Skeletal muscle tissue (tissue), 4 donors: ENCODE data around the gene S100A3. TPM values are rescaled to one million over a fixed set of nuclear protein-coding genes. Genes with fewer than 3 reads are reported as not detected.
A peak's percentile ranks its signal among the peaks of the same experiment; 100 is the strongest.
"Not testable (repeated sequence)": the region's sequence is repeated elsewhere in the genome, so short reads cannot be mapped to it uniquely, and the experiment has no call there.

Experiments used
- H3K27ac ChIP-seq: one replicate; pipeline ENCODE4 v1.7.0; 2013; ENCODE audit warnings: mild to moderate bottlenecking, low read depth, low read length, inconsistent platforms
- H3K27me3 ChIP-seq, 3 donors: one replicate each; pipeline ENCODE4 v1.7.0; 2013; ENCODE audit warnings: low read length in 3 of 3; ENCODE audit not compliant: control insufficient read depth in 3 of 3, insufficient read depth in 3 of 3
- H3K36me3 ChIP-seq, 3 donors: one replicate each; pipeline ENCODE4 v1.7.0; 2013; ENCODE audit warnings: low read length in 3 of 3; ENCODE audit not compliant: control insufficient read depth in 3 of 3, insufficient read depth in 3 of 3
- H3K4me1 ChIP-seq, 3 donors: one replicate each; pipeline ENCODE4 v1.7.0; 2013; ENCODE audit warnings: low read length in 3 of 3, mild to moderate bottlenecking in 3 of 3; ENCODE audit not compliant: control insufficient read depth in 3 of 3, insufficient read depth in 3 of 3
- H3K4me3 ChIP-seq, 3 donors: one replicate each; pipeline ENCODE4 v1.7.0; 2013; ENCODE audit warnings: low read length in 3 of 3
- H3K9ac ChIP-seq, 3 donors: one replicate each; pipeline ENCODE4 v1.7.0; 2013; ENCODE audit warnings: low read length in 3 of 3, mild to moderate bottlenecking in 3 of 3, moderate library complexity in 2 of 3, low read depth in 1 of 3
- H3K9me3 ChIP-seq, 3 donors: one replicate each; pipeline ENCODE4 v1.7.0; 2013; ENCODE audit warnings: low read length in 3 of 3; ENCODE audit not compliant: control insufficient read depth in 3 of 3
- total RNA-seq: library from RNA; depleted of rRNA; stranded (reverse); fragments of >200 nt; gene quantifications from one replicate; pipeline ENCODE4 v1.2.3, GENCODE V29; 2014
- donor health status: Osteomylitis.

Gene S100A3
- total RNA-seq, 1 donor from 2014 or later, result not detected

DNA sequence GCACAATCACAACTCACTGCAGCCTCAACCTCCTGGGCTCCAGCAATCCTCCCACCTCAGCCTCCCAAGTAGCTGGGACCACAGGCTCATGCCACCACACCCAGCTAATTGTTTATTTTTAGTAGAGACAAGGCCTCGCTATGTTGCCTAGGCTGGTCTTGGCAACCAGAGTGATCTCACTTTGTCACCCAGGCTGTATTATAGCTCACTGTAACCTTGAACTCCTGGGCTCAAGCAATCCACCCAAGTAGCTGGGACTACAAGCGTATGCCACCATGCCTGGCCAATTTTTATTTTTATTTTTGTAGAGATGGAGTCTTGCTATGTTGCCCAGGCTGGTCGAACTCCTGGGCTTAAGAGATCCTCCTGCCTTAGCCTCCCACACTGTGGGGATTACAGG, 13.0 kb upstream of the S100A3 start:
- H3K9me3 ChIP-seq, H3K9ac ChIP-seq, H3K27ac ChIP-seq, H3K36me3 ChIP-seq, H3K4me3 ChIP-seq, H3K27me3 ChIP-seq: not testable (repeated sequence)
- H3K4me1 ChIP-seq, result peaks cover 15 to 18% (median 17%) of the 10 kb centered on the region in 3 donors

DNA sequence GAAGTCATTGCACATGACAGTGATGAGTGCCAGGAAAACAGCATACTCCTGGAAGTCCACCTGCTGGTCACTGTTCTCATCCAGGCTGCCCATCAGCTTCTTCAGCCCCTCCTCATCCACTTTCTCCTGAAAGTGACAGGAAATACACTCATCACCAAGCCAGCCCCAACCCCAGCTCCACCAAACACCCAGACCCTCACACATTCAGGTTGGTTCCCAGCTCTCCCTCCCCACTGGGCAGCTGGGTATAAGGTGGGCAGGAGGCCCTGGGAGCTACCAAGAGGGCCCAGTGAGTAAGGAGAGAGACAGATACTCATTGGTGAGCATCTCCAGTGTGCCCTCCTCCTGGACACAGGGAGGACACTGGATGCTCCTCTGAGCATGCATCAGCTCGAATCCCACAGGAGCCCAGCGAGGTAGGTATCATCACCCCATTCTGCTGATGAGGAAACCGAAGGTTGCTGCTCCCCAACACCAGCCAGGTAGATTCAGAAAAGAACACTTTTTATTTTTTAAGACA, 12.5 kb upstream of the S100A3 start:
- no peak overlapping the region for H3K27ac ChIP-seq
- peaks cover 10 to 13% (median 12%) of the 10 kb centered on the region in 3 donors for H3K4me1 ChIP-seq
- no peaks in the 10 kb centered on the region for H3K27me3 ChIP-seq
- no peak overlapping the region for H3K4me3 ChIP-seq
- no peaks in the 10 kb centered on the region for H3K9me3 ChIP-seq
- no peaks in the 10 kb centered on the region for H3K36me3 ChIP-seq
- H3K9ac ChIP-seq, result no peak overlapping the region

DNA sequence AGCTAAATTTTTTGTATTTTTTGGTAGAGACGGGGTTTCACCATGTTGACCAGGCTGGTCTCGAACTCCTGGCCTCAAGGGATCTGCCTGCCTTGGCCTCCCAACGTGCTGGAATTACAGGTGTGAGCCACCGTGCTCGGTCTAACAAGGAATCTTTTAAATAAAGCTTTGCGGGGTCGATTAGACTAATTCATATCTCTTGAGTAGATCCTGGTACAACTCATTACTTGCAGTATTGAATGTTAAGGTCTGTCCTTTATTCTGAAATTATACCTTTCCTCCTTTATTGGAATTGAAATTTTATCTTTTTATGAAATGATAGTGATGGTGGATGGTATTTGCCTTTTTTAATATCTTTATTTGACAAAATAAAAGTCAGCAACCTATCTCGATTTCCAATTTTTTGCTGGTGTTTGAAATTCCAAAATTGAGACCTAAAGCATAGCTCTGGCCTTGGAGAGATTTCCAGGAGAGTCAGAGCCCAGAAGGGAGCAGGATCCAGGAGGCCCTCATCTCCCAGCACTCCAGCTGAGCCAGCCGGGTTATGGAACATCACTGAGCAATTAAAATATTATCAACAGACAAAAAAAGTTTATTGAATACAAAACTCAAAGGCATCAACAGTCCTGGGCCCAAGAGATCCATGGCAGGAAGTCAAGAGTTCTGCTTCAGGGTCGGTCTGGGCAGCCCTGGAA, 11.9 kb upstream of the S100A3 start:
- H3K36me3 ChIP-seq, result no peaks in the 10 kb centered on the region
- H3K9ac ChIP-seq, result no peak overlapping the region
- H3K27ac ChIP-seq, result no peak overlapping the region
- H3K9me3 ChIP-seq, result no peaks in the 10 kb centered on the region
- H3K4me1 ChIP-seq, result peaks cover 4 to 7% (median 6%) of the 10 kb centered on the region in 3 donors
- H3K27me3 ChIP-seq, result no peaks in the 10 kb centered on the region
- no peak overlapping the region for H3K4me3 ChIP-seq

DNA sequence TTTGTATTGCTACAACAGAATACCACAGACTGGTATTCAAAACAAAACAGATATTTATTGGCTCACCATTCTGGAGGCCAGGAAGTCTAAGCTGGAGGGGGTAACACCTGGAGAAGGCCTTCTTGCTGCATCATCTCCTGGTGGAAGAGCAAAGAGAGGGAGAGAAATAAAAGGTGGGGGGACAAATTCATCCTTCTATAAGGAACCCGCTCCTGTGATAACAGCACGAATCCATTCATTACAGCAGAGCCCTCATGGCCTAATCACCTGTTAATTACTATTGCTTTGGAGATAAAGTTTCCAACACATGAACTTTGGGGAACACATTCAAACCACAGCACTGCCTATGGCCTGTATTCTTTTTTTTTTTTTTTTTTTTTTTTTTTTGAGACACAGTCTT, 11.2 kb upstream of the S100A3 start:
- Histone ChIP-seq H3K4me3 (no peak overlapping the region), H3K9me3 (no peaks in the 10 kb centered on the region)

DNA sequence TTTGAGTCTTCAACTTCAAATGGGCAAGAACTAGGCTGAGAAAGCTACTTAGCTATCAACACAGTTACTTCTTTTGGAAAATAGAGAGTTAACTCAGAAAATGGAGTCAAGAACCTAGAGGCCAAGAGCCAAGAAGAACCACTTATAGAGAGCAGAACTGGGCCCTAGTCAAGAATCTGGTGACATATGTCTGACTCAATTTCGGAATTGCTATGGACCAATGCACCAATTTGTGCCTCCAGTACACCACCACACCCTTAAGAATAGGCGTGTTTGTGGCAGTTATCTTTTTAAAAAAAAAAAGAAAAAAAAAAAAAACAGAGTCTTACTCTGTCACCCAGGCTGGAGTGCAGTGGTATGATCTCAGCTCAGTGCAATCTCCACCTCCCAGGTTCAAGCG, 8.8 kb upstream of the S100A3 start:
- no peak overlapping the region for H3K27ac ChIP-seq
- no peak overlapping the region for H3K9ac ChIP-seq
- no peaks in the 10 kb centered on the region for H3K27me3 ChIP-seq
- H3K9me3 ChIP-seq, result no peaks in the 10 kb centered on the region
- H3K36me3 ChIP-seq, result no peaks in the 10 kb centered on the region
- peaks cover 9 to 16% (median 13%) of the 10 kb centered on the region in 3 donors for H3K4me1 ChIP-seq
- H3K4me3 ChIP-seq, result no peak overlapping the region

More for the DNA sequence above, 11.2 kb upstream of the S100A3 start:
- Histone ChIP-seq H3K27me3 (no peaks in the 10 kb centered on the region), H3K4me1 (peaks cover 0 to under 1% (median 0%) of the 10 kb centered on the region in 3 donors), H3K27ac (no peak overlapping the region), H3K36me3 (no peaks in the 10 kb centered on the region), H3K9ac (no peak overlapping the region)

DNA sequence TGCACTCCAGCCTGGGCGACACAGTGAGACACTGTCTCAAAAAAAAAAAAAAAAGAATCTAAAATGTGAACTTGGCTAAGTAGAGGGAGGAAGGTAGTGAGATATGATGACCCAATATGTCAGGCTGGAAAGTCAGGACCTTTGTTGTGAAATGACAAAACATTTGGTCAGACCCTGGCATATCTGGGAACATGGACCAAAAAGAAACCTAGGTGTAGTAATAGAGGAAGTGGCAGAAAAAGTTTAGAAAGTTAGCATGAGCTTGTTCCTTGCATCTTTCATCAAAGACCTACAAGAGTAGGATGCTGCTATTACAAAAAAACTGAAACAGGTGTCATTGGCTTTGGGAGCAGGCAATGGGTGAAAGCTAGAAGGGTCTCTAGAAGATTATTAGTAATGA, 7.3 kb upstream of the S100A3 start:
- Histone ChIP-seq H3K4me1 (peaks cover 9 to 16% (median 13%) of the 10 kb centered on the region in 3 donors), H3K9ac (no peak overlapping the region), H3K27me3 (no peaks in the 10 kb centered on the region), H3K4me3 (no peak overlapping the region), H3K9me3 (no peaks in the 10 kb centered on the region), H3K36me3 (no peaks in the 10 kb centered on the region), H3K27ac (no peak overlapping the region)

DNA sequence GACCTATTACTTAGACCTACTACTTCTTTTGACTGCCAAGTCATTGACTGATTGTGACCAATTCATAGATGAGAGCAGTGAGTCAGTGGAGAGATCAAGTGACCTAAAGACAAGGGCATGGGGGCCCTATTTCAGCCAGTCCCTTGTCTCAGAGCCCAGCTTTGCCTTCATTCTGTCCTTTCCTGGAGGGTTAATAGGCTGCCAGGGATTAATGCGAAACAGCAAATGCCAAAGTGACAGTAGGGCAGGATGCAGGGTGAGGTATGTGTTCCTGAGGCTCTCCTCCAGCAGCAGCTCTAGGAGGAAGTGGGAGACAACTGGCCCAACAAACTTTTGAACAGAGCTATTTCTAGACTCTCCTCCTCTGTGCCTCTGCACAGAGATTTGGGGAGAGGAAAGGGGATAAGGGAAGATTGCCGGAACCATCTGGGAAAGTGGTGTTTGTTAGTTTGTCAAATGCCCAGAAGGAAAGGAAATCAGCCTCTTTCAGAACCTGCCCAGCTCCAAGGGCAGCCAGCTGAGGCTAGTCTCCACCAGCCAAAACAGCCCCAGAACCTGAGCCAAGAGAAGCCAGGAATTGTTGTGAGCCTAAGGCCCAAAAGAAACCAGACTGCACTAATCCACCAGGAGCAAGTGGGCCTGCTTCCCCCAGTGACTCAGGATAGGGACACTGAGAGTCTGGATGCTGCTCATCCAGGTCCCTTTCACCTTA, 4.9 kb upstream of the S100A3 start:
- Histone ChIP-seq H3K9me3 (no peaks in the 10 kb centered on the region), H3K27ac (peak overlapping the region; percentile 51), H3K9ac (peak overlapping the region in 1 of 3 donors; percentile 33)

DNA sequence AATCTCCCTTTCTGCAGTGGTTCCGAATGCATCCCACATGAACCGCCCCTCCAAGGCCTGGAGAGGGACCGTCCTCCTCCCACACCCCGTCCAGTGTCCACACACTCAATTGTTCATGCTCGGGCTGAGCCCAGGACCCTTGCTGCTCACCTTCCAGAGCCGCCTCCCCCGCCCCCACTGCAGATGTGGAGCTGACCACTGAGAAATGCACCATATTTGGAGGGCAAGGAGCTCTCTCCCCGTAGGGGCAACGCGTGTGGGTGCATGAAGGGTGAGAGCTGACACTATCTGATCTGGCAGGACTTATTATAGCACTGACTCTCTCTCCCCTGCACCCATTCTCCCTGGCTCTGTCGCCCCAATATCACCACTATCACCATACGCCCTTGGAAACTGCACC, 4.0 kb upstream of the S100A3 start:
- H3K4me3 ChIP-seq, result no peak overlapping the region
- no peak overlapping the region for H3K9ac ChIP-seq
- H3K27me3 ChIP-seq, result no peaks in the 10 kb centered on the region
- H3K9me3 ChIP-seq, result no peaks in the 10 kb centered on the region
- H3K36me3 ChIP-seq, result no peaks in the 10 kb centered on the region
- H3K4me1 ChIP-seq, result peaks cover 32 to 45% (median 42%) of the 10 kb centered on the region in 3 donors
- no peak overlapping the region for H3K27ac ChIP-seq

More for the DNA sequence above, 4.9 kb upstream of the S100A3 start:
- Histone ChIP-seq H3K4me1 (peaks cover 24 to 36% (median 33%) of the 10 kb centered on the region in 3 donors), H3K27me3 (no peaks in the 10 kb centered on the region), H3K4me3 (no peak overlapping the region), H3K36me3 (no peaks in the 10 kb centered on the region)

DNA sequence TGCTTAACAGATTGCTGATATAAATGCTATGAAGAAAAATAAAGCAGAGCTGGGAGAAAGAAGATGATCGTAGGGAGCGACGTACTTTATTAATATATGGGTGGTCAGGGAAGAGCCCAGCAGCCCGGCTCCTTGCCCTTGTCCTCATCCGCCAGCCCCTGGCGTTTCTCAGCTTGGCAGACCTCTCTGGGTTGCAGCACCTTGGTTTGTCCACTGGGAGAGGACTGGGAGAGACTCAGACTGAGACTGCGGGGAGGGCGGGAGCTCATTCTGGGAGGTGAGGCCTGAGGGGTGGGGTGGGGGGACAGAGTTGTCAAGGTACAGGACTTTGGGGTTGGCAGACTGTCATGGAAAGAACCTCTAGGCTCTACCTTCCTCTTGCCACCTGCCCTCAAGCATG, 3.3 kb upstream of the S100A3 start:
- no peak overlapping the region for H3K27ac ChIP-seq
- H3K4me1 ChIP-seq, result peaks cover 39 to 53% (median 48%) of the 10 kb centered on the region in 3 donors
- no peaks in the 10 kb centered on the region for H3K9me3 ChIP-seq
- H3K9ac ChIP-seq, result no peak overlapping the region
- H3K27me3 ChIP-seq, result no peaks in the 10 kb centered on the region
- H3K4me3 ChIP-seq, result no peak overlapping the region
- H3K36me3 ChIP-seq, result no peaks in the 10 kb centered on the region
